ENCODE data around the gene CENPU. TPM values are rescaled to one million over a fixed set of nuclear protein-coding genes. Genes with fewer than 3 reads are reported as not detected.
"Not testable (repeated sequence)": the region's sequence is repeated elsewhere in the genome, so short reads cannot be mapped to it uniquely, and the experiment has no call there.

Gene CENPU, protein sequence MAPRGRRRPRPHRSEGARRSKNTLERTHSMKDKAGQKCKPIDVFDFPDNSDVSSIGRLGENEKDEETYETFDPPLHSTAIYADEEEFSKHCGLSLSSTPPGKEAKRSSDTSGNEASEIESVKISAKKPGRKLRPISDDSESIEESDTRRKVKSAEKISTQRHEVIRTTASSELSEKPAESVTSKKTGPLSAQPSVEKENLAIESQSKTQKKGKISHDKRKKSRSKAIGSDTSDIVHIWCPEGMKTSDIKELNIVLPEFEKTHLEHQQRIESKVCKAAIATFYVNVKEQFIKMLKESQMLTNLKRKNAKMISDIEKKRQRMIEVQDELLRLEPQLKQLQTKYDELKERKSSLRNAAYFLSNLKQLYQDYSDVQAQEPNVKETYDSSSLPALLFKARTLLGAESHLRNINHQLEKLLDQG
- 10 to 100 TPM; 31.3 to 49.5 (median 42.4) TPM for polyA plus RNA-seq (ENCODE audit: insufficient read length in 4 of 4)

DNA sequence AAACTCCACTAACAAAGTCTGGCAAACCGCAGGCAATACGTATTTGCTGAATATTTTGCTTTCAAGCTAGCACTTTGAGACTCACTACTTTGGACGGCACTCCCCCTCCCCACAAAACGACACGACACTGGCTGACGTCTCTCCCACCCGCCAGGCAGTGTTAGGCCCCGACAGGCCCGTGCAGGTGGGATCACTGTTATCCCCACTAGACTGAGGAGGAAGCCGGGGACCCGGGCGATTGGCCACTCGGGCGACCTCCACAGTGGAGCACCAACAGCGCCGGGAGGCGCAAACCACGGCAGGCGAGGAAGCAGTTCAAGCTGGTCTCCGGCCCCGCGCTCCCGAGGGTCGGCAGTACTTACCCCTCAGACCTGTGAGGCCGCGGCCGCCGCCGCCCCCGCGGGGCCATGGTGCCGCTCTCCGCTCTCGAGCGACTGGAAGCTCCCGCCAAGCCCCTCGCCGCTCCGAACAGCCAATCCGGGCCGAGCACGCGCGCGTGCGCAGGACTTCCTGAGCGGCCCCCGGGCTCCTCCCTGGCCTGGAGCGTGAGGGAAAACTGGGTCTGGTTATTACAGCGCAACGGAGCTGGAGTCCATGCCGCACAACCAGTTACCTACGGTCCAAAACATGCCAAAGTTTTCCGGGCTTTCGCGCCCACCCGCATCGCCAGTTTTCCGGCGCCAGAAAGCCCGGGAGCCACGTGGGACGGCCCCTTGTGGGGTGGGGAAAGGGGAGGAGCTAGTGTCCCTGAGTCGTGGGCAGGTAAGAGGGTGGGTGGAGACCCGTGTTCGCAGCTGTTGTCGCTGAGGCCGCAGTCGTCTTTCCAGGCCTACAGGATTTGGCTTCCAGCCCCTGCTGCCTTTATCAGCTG is at the start of gene CENPU:
TSS of gene CENPU (minus strand) at position 443 of the 871 bp plus-strand sequence. CDS start at position 409, 34 bp downstream.
- DNase-seq (ENCODE audit: low read depth in 4 of 4, low spot score in 3 of 4) = peak; percentile 94 to 98 (median 98)

DNA sequence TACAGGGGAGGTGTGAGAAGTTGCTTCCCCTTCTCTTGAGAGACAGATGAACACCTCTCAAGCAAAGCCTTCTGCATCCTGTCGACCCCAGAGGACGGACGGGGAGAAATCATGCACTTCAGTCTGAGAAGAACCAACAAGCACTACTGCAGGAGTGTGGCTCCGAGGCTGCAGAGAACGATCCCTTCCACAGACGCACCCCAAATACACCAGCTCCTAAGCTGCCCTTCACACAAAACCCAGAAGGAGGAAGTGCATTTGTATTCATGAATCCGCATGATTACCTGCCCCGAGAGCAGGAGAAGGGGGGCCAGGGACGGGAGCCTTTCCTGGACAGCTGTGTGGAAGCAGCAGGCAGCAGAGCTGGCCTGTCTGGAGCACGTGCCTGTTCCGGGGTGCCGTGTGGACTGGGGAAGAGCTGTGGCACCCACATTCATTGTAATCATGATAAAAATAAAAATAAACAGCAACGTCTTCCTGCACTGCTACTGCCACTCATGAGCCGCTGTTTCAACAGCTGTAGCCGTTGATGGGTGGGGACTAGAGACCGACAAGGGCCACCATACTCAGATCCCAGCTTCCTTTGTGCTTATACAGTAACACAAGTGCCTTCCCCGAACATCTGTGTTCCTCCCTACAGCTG is 49.0 kb upstream of the CENPU start:
- no peak for DNase-seq (ENCODE audit: low read depth in 4 of 4, low spot score in 3 of 4)

DNA sequence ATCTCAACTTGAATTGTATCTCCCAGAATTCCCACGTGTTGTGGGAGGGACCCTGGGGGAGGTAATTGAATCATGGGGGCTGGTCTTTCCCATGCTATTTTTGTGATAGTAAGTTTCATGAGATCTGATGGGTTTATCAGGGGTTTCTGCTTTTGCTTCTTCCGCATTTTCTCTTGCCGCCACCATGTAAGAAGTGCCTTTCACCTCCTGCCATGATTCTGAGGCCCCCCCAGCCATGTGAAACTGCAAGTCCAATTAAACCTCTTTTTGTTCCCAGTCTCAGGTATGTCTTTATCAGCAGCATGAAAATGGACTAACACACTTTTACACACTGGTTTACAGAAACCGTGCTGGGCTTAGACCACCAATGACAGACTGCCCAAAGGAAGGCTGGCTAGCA is 45.3 kb upstream of the CENPU start:
- not testable (repeated sequence) for DNase-seq (ENCODE audit: low read depth in 4 of 4, low spot score in 3 of 4)

DNA sequence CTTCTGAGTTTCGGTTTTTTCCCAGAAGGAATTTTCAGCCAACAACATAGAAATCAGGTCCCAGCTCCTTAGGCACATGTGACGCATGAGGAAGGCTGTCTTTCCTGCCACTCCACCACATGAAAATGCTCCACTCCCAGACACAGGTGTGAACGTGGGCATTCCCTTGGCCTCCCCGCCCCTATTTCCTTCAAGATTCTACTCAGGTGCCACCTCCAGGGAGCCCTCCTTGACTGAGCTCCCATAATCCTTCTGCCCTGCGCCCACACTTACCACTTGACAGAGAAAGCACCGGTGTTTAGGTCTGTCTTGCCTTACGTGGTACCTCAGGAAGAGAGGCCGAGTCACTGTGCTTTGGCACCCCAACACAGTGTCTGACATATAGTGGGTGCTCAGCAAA is 44.4 kb upstream of the CENPU start:
- no peak for DNase-seq (ENCODE audit: low read depth in 4 of 4, low spot score in 3 of 4)

DNA sequence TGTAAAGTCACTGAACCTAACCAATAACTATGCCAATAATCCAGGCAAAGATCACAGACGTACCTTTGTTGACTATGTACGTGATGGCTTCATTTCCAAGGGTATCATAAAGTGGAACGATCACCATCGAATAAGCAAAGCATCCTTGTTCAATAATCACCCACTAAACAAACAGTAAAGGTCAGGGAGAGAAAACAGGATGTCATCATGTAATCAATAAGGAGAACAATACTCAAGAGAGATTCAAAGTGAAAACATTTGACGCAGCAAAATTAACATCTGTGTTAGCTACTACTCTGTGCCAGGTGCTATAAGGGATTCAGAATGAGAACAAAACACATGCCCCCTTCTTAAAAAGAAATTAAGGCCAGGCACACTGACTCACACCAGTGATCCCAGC is 42.9 kb upstream of the CENPU start:
- no peak for DNase-seq (ENCODE audit: low read depth in 4 of 4, low spot score in 3 of 4)

DNA sequence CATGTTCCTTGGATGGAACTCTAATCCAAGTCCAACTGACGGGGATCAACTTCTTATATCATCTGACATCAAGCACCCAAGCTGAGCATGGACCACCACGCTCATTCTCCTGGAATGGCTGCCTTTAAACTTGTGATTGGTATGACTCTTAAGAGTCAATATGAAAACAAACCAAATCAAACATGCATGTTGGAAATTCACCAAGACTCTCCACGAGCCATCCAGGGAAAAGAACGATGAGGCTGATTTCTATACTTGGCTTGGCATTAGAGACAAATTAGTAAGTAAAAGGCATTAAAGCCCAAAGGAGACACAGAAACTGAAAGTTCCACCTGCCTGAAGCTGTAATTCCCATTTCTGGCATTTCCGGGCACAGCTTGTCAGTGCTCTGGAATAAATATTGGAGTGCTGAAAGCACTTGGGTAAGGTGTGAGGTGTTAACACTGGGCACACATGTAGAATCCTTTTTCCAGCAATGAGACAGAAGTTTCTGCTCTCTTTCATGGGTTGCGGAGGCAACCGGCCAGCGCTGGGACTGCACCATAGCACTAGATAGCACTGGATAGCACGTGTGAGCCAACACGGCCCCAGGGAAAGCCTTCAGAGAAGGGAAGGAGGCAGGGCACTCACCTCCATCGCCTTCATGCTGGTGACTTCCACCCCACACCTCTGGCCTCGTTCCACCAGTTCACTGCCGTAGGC is 42.1 kb upstream of the CENPU start:
- DNase-seq (ENCODE audit: low read depth in 4 of 4, low spot score in 3 of 4) = no peak

DNA sequence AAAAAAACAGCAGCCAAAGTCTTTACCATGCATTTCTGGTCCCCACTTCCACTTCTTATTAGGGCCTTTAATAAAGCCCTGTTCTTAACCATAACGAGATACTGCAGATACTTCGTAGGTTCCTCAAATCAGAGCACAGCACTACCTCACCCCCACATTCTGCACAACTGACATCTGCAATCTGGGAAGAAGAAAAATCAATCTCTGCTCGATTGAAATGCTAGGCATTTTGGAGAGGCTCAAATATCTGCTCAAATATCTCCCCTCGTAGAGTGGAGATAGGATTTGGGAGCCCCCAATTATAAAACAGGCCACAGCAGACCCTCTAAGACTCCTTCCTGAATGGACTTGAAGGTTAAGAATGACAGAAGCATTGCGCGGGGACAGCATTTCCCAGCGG is 40.3 kb upstream of the CENPU start:
- DNase-seq (ENCODE audit: low read depth in 4 of 4, low spot score in 3 of 4) = no peak

DNA sequence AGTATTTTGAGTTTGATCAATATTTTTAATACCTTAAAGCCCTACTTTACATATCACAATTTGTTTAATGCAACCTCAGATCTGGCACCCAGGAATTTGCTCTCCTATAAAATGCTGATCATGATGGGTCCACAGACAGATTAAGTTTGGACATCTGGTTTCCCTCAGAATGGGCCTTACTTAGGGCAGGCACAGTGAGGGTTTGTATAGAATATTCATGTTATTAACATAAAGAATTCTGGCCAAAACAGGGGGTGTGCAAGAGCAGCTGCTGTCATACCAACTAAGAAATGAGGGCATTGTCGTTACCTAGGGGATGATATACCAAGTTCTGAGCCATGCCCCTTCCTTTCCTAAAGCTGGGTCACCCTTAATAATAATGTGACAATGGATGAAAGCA is 37.5 kb upstream of the CENPU start:
- no peak for DNase-seq (ENCODE audit: low read depth in 4 of 4, low spot score in 3 of 4)

DNA sequence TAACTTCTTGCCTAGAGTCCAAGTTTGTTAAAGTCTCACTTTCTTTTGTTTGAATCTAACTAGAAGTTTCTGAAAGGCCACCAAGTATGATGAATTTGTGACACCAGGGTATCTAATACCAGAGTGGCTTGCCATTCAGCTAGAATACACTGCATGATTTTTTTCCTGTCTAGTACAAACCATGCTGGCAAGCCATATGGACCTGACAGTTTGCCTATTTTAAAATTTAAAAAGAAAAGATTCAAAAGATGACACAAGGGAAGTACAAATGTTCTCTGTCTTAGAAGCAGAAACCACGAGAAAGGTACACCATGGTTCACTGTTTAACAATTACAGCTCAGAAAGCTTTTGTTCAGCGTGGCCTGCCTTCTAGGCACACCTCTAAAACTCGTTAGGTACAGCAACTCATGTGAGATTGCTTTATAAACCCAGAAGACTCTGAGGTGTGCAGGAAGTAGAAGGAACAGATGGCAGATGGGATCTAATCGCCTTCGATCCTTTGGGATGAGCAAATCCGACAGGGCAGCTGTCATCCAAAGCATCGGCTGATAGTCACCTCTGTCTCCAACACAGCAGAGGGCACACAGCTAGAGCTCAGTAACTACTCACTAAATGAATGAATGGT is 35.4 kb upstream of the CENPU start:
- DNase-seq (ENCODE audit: low read depth in 4 of 4, low spot score in 3 of 4) = no peak

DNA sequence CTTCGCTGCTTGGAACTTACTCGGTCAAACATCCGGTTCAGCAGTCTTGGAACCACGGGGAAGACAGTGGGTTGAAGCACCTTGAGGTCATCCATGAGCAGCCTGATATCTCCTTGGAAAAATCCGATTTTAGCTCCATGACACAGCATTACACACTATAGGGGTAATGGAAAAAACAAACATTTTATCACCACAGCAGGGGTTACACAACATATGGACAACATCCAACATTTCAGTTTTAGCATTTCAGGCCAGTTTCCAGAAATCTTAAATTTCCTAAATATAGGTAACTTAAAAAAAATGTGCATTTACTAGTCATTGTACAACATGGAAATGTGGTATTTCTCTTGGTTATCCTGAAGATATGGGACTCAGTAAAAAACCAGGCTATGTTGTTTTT is 34.4 kb upstream of the CENPU start:
- no peak for DNase-seq (ENCODE audit: low read depth in 4 of 4, low spot score in 3 of 4)

DNA sequence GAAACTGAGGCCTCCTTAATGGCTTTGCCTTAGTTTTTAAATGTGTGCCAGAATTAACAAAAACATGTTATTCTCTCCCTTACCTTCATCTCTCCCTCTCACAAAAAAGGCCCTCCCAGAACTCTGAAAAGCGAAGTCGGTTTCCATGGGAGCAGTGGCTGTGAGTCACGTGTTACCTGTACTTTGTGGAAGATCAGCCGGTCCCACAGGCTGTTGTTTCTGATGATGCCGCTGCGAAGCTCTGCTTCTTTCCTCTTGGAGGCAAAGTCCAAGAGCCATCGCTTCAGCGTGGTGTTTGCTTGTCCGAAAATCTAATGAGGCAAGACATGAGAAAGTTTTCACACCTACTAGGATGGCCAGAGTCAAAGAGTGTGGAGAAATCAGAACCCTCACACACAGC is 32.5 kb upstream of the CENPU start:
- DNase-seq (ENCODE audit: low read depth in 4 of 4, low spot score in 3 of 4) = no peak

DNA sequence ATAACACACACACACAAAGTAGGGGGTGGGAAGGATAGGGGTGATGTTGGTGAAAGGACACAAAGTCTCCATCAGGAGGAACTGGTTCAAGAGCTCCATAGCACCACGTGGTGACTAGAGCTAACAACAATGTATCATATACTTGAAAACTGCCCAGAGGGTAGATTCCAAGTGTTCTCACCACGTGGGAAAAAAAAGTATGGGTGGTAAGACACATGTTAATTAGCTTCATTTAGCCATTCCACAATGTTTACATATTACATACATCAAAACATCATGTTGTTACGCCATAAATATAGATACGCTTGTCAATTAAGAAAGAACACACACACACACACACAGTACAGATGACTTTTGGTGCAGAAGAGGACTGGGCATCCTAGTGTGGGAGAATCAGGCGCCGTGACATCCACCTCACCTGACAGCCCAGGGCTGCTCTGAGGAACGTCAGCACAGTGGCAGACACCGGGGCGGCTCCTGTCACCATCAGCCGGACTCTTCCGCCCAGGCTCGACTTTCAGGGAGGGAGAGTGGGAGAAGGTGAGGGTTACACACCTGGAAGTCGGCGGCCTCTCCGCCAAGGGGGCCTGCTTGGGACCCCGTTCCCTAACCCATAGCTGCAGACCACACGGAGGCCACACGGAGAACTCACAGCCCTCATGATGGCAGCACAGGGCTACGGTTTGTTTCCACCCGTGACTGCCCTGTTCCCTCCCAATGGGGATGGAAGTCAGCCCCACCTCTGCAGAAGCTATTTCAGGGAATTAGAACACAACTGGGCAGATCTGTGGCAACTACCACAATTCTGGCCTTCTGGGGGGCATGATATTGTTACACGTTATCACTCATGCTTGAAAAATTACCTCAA is 31.8 kb upstream of the CENPU start:
- DNase-seq (ENCODE audit: low read depth in 4 of 4, low spot score in 3 of 4) = no peak

DNA sequence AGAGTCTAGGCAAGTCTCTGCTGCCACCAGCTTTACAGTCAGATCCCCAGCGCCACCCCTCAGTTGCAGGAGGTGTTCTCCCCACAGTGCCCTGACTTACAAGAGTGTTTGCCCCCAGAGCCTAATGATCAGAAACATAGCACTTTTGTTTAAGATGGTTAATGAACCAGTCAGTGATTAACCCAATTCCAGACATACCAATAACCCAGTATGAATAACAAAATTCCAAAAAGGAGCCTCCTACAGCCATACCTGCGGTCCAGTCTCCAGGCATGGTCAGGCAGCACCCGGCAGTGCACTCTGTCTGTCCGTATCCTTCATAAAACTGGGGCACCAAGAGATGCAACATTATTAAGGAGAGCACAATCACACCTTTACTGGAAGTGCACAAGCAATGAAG is 30.7 kb upstream of the CENPU start:
- DNase-seq (ENCODE audit: low read depth in 4 of 4, low spot score in 3 of 4) = no peak

DNA sequence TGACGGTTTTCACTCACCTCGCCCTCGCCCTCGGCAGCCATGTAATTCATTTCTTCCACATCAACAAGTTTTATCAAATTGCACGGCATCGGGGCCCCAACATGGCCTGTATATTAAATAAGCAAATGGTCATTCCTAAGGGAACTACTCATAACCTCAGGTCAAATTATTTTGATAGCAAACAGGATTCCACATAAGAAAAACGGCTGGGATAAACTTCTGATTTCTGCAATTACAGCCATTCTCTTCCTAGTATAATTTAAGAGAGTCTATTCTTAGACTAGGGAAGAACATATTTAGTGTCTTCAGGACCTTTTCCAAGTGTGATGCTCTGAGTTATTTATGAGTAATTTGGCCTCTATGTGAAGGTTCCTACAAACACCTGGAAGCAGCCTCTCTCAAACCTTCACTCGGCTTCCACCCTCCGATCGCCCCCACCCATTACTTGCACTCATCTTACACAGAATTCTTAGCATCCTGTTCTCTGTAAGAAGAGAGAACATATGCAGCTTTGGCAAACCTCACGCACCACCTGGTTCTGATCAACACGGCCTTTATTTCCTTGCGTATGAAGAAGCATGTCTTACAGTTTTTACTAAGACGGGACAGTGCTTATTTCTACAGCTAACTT is 29.4 kb upstream of the CENPU start:
- no peak for DNase-seq (ENCODE audit: low read depth in 4 of 4, low spot score in 3 of 4)

DNA sequence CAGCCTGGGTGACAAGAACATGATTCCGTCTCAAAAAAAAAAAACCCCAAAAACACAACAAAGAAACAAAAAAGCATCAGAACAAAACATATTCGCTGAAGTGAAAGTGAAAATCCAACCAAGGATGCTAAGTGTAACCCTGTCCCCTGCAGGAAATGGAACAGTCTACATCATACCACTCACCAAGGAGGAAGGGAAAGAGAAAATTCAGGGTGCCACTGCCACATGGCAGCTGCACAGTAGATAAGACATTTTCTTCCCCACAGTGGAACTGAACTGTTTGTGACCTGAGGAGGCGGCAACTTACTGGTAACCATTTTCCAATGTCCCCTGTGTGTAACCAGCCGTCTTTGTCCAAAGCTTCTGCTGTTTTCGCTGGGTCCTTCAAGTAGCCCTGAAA is 28.2 kb upstream of the CENPU start:
- DNase-seq (ENCODE audit: low read depth in 4 of 4, low spot score in 3 of 4) = no peak

DNA sequence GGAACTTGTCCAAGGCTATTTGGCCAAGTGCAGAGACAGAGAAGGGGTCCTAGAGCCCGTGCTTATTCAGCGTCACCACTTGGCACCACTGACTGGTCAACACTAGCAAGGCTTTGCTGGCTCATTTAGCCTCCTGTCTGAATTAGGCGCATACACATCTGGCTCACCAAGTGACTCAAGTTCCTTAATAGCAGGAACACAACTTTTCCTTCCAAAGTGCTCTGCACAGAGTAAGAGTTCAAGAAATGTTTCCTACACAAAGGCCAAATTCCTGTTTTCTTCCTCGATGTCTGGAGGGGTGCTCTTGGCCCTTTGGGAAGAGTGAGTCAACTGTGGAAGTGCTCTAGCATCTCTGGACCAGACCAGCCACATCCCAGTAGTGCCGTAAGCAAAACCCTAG is 26.8 kb upstream of the CENPU start:
- DNase-seq (ENCODE audit: low read depth in 4 of 4, low spot score in 3 of 4) = no peak

DNA sequence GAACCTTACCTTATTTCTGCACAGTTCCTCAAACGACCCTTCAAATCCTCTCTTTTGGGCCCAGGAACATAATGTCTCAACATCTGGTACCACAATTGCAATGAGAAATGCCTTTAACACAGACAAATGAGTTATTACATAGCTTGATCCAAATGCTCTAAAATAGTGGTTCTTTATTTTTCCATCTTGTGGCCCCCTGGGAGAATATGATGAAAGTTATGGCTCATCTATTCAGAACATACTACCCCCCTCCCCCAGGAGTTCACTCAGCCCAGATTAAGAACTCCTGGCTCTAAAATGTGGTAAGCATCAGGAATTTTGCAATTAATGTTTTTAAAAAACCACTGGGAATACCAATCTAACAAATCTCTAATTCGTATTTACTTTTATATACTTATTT is 23.9 kb upstream of the CENPU start:
- no peak for DNase-seq (ENCODE audit: low read depth in 4 of 4, low spot score in 3 of 4)

DNA sequence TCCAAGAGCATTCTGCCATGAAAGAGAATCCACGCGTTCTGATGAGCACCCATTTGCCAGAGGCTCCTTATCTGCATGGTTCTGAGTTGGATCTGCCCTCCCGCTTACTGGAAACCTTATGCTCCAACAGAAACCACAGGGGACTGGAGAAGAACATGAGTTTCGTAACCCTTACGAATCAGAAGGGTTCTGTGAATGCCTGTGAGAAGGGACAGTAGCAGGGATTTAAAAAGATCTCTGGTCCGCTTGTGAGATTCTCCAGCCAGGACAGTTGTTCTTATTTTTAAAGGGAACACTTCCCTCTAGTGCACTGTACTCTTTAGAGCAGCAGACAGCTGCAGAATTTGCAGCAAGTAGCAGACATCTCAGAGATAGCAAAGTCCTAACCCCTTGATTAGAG is 22.5 kb upstream of the CENPU start:
- DNase-seq (ENCODE audit: low read depth in 4 of 4, low spot score in 3 of 4) = no peak

DNA sequence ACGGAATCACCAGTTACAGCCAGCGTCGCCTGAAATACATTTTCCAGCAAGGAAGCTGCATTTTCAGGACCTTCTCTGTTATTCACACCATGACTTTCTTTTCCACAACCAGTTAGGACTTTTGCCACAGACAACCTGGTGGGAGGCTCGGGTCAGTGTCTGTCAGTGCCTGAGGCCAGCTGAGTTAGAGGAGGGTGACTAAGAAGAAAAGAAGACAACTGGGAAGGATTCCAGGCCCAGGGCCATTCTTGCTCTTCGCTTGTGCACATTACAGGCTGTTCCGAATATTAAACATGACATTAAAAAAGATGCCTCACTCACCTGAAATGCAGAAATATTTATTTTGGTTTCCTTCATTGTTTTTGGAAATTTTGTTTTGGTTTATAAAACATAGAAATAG is 21.4 kb upstream of the CENPU start:
- no peak for DNase-seq (ENCODE audit: low read depth in 4 of 4, low spot score in 3 of 4)

Data from right renal pelvis (tissue), 4 donors.